HepG2 (cell line): ENCODE measurements around the gene CDC20B. TPM values are rescaled to one million over a fixed set of nuclear protein-coding genes. Genes with fewer than 3 reads are reported as not detected.

Experiments
- ATAC-seq: fragments of 200-7000 bp; cut with Tn5 transposase; 3 replicates; pipeline ENCODE4 v1.9.1; 2020; ENCODE audit warnings: mild to moderate bottlenecking, moderate library complexity
- BruUV-seq: library from RNA; stranded (reverse); fragments of 400-500 nt; replicated peaks from 2 replicates; lab custom pipeline; 2021; lab: Mats Ljungman, UMichigan
- CTCF ChIA-PET: fragments of 300-600 bp; formaldehyde crosslinking; extraction: SDS; loops from one replicate; lab custom pipeline; 2021; ENCODE audit warnings: low total read pairs, inconsistent platforms, low intra/inter-chr PET ratio; lab: Yijun Ruan, JAX
- POLR2A ChIA-PET: fragments of 350-600 bp; sonication (Branson Sonifier 250); formaldehyde crosslinking; loops from one replicate; lab custom pipeline; 2020; ENCODE audit warnings: antibody characterized with exemption, inconsistent platforms; lab: Yijun Ruan, JAX
- DNase-seq: peaks from one replicate; pipeline ENCODE4 v3.0.0-alpha.2; 2015; ENCODE audit warnings: low spot score
- FAIRE-seq: peaks from 3 replicates; lab custom pipeline; 2011; peaks lifted over from hg19 to GRCh38; lab: Jason Lieb, UNC
- H2AFZ ChIP-seq: one replicate; pipeline ENCODE4 v1.6.1; 2011; ENCODE audit warnings: low read length, inconsistent platforms
- H3K27ac ChIP-seq: fragments of 300-600 bp; 3 replicates; pipeline ENCODE4 v1.8.0; 2011; ENCODE audit warnings: mixed run types, mild to moderate bottlenecking, mixed read lengths, low read length, inconsistent platforms; ENCODE audit not compliant: insufficient read depth; ENCODE audit errors: extremely low read length
- H3K27me3 ChIP-seq, 2 experiments: fragments of 200-600 bp in 1 of 2; 2 replicates in 1 of 2; 3 replicates in 1 of 2; pipeline versions ENCODE4 v1.6.0 to v1.8.0; 2011; ENCODE audit warnings: low read length in 2 of 2, mild to moderate bottlenecking in 2 of 2, moderate library complexity in 2 of 2, inconsistent platforms in 1 of 2; ENCODE audit not compliant: insufficient read depth in 2 of 2, control insufficient read depth in 1 of 2
- H3K36me3 ChIP-seq, 2 experiments: fragments of 200-600 bp in 1 of 2; replicated peaks in 1 of 2; 2 replicates in 1 of 2; 3 replicates in 1 of 2; pipeline versions ENCODE4 v1.5.1 to v1.8.0; 2011; ENCODE audit warnings: low read length in 2 of 2, inconsistent platforms in 1 of 2; ENCODE audit not compliant: insufficient read depth in 2 of 2, control insufficient read depth in 1 of 2
- H3K4me1 ChIP-seq: 2 replicates; pipeline ENCODE4 v1.5.1; 2012; ENCODE audit warnings: low read length, inconsistent platforms; ENCODE audit not compliant: insufficient read depth
- H3K4me2 ChIP-seq: 2 replicates; pipeline ENCODE4 v1.6.0; 2011; ENCODE audit warnings: low read depth, low read length, inconsistent platforms
- H3K4me3 ChIP-seq, 3 experiments: fragments of 200-600 bp in 1 of 3; sonication (generic), shearing (Covaris generic) in 1 of 3; replicated peaks in 1 of 3; 2 replicates each; pipeline ENCODE4 v1.5.1; 2011 to 2016; ENCODE audit warnings: low read length in 3 of 3, inconsistent platforms in 2 of 3, low read depth in 2 of 3, mild to moderate bottlenecking in 2 of 3, control low read depth in 1 of 3, mixed read lengths in 1 of 3; ENCODE audit not compliant: insufficient read depth in 1 of 3
- H3K79me2 ChIP-seq: one replicate; pipeline ENCODE4 v1.6.1; 2011; ENCODE audit warnings: low read length, inconsistent platforms; ENCODE audit not compliant: insufficient read depth
- H3K9ac ChIP-seq: 2 replicates; pipeline ENCODE4 v1.6.0; 2011; ENCODE audit warnings: mild to moderate bottlenecking, low read depth, low read length, inconsistent platforms; ENCODE audit not compliant: insufficient read depth
- H3K9me3 ChIP-seq: 2 replicates; pipeline ENCODE4 v1.5.1; 2012; ENCODE audit warnings: mild to moderate bottlenecking, low read length
- H4K20me1 ChIP-seq: 2 replicates; pipeline ENCODE4 v1.6.0; 2011; ENCODE audit warnings: inconsistent platforms, mild to moderate bottlenecking, low read length, moderate library complexity; ENCODE audit not compliant: insufficient read depth
- AHDC1 ChIP-seq: sonication (generic); formaldehyde crosslinking; IDR thresholded peaks from 2 replicates; pipeline ENCODE4 v1.5.1; 2020; ENCODE audit warnings: mild to moderate bottlenecking, missing genetic modification reagents, borderline replicate concordance
- FIP1L1 ChIP-seq: fragments of 200-400 bp; formaldehyde crosslinking; IDR thresholded peaks from 2 replicates; pipeline ENCODE4 v1.6.1; 2018; ENCODE audit warnings: low read depth, mild to moderate bottlenecking, low read length, moderate library complexity, borderline replicate concordance; ENCODE audit not compliant: insufficient read depth
- HMG20A ChIP-seq: IDR thresholded peaks from 2 replicates; pipeline ENCODE4 v1.6.1; 2016; ENCODE audit warnings: borderline replicate concordance
- MED13 ChIP-seq: sonication (generic); formaldehyde crosslinking; IDR thresholded peaks from 2 replicates; pipeline ENCODE4 v1.5.0; 2020; ENCODE audit warnings: missing genetic modification reagents
- MTA3 ChIP-seq: sonication (generic); formaldehyde crosslinking; IDR thresholded peaks from 2 replicates; pipeline ENCODE4 v1.4.0; 2020; ENCODE audit warnings: missing genetic modification reagents
- NBN ChIP-seq: fragments of 450-650 bp; conservative IDR thresholded peaks from 2 replicates; pipeline ENCODE4 v1.6.1; 2017
- NCOA2 ChIP-seq: sonication (generic); formaldehyde crosslinking; IDR thresholded peaks from 2 replicates; pipeline ENCODE4 v1.8.0; 2022; ENCODE audit warnings: inconsistent platforms
- TEAD2 ChIP-seq: sonication (generic); formaldehyde crosslinking; IDR thresholded peaks from 2 replicates; pipeline ENCODE4 v1.9.0; 2021; ENCODE audit warnings: missing genetic modification reagents
- U2AF1 ChIP-seq: fragments of 200-400 bp; formaldehyde crosslinking; optimal IDR thresholded peaks from 2 replicates; pipeline ENCODE3; 2017; ENCODE audit warnings: mild to moderate bottlenecking, low read depth, low read length
- ZIK1 ChIP-seq: sonication (generic); formaldehyde crosslinking; IDR thresholded peaks from 2 replicates; pipeline ENCODE4 v1.5.0; 2020; ENCODE audit warnings: mild to moderate bottlenecking, low read depth, missing genetic modification reagents, borderline replicate concordance
- ZNF713 ChIP-seq: sonication (generic); formaldehyde crosslinking; IDR thresholded peaks from 2 replicates; pipeline ENCODE4 v1.4.0; 2020; ENCODE audit warnings: mild to moderate bottlenecking, missing genetic modification reagents
- WGBS: methylation state at CpG from one replicate; pipeline ENCODE4 v1.1.6; 2017; ENCODE audit warnings: low lambda C conversion rate; 5-methylcytosine and 5-hydroxymethylcytosine counted together
- in situ Hi-C: cut with HindIII; loops from 2 replicates; pipeline ENCODE4 v1.10.0; 2017; ENCODE audit warnings: low pct_unique_long_range_greater_than_20kb; ENCODE audit not compliant: extremely low pct_ligation_motif_present
- intact Hi-C: fragments of 100-400 bp; cut with micrococcal nuclease; formaldehyde crosslinking; loops from one replicate; pipeline ENCODE4 v1.10.0; 2022; ENCODE audit not compliant: unreplicated experiment
- polyA plus RNA-seq, 8 experiments: library from polyadenylated mRNA; depleted of rRNA in 3 of 8; stranded (reverse) in 7 of 8; unstranded in 1 of 8; fragments of >200 nt; fragmentation: Illumina TruSeq in 4 of 8; extraction: Trizol in 4 of 8; gene quantifications; 2 replicates each; pipeline versions ENCODE4 v1.2.1 to v1.2.3, GENCODE V29; 2011 to 2016; ENCODE audit warnings: low read depth in 4 of 8, missing spikeins in 1 of 8, mixed read lengths in 1 of 8; ENCODE audit not compliant: insufficient read depth in 1 of 8
- total RNA-seq, 5 experiments: library from RNA; depleted of rRNA; stranded (reverse); fragments of >200 nt; fragmentation: Illumina TruSeq; extraction: Trizol; gene quantifications; 2 replicates each; pipeline ENCODE4 v1.2.3, GENCODE V29; 2016; ENCODE audit warnings: low read depth in 1 of 5

The CDC20B gene
- total and polyA plus RNA-seq, 2 of the 13 experiments (the other 11 are each of a cell fraction or from before 2014, with no cell fraction given) = not detected

DNA sequence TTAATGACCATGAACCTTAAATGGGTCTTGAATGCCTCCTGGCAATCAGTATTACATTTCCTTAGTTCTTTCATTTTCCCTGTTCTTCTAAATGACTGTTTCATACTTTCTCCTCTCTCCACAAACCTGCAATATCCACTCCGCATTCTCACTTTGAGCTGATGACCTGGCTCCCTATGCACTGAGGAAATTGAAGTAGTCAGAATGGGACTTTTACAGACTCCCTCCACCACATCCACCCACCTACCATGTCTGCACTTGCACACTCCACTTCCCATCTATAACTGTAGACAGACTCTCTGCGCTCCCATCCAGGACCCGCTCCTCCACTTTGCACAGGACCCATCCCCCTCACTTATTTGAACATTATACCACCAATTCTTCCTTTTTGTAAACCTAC is 106.7 kb downstream of the CDC20B start (continued):
- TF ChIP-seq ZNF713 (CRISPR knock-in tag) = no peak

DNA sequence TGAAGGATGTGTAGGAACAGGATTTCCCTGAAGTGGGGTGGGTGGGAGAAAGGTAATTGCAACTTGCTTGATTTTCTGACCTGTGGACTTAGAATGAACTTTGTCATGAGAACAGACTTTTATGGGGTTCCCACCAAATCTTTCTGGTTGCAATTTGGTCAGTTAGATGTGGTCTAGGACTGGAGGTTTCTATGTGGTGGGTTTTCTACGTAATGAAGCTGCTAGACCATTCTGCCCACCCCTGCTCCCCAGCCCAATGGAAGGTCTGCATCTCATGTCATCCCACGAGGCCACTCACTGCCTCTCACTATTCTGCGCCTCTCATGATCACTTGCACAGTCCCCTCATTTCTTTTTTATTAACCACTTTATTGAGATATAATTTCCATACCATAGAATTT is 108.5 kb downstream of the CDC20B start:
- 1% methylated on average over 3 of the region's 3 CpGs for WGBS
- ChIA-PET POLR2A (no interaction called here), CTCF (no interaction called here)
- no peak overlapping the region for H3K27ac ChIP-seq
- H3K9ac ChIP-seq = no peak overlapping the region
- ATAC-seq (no peak), FAIRE-seq (no peak), DNase-seq (no peak)
- no peaks in the 10 kb centered on the region for H4K20me1 ChIP-seq
- H3K4me1 ChIP-seq = no peaks in the 10 kb centered on the region
- no TSS peak for BruUV-seq
- TF ChIP-seq U2AF1 = no peak
- no peaks in the 10 kb centered on the region for H3K79me2 ChIP-seq
- H2AFZ ChIP-seq = no peak overlapping the region
- no peak overlapping the region for H3K4me2 ChIP-seq
- H3K4me3 ChIP-seq = no peak overlapping the region
- intact Hi-C loops = loop anchor here (5.0 kb wide), 1 partner anchor 48 kb away; no protein-coding TSS in a partner anchor
- no peaks in the 10 kb centered on the region for H3K36me3 ChIP-seq
- no peaks in the 10 kb centered on the region for H3K9me3 ChIP-seq
- in situ Hi-C loops = no loop called here
- H3K27me3 ChIP-seq = no peaks in the 10 kb centered on the region

GRCh38 chr5:55063899-55064298 is 109.1 kb downstream of the CDC20B start:
- no peak for FAIRE-seq
- no peak overlapping the region for H3K4me2 ChIP-seq
- no peak overlapping the region for H3K9ac ChIP-seq
- no peak overlapping the region for H2AFZ ChIP-seq
- no peaks in the 10 kb centered on the region for H3K79me2 ChIP-seq
- no peak for TF ChIP-seq AHDC1
- TF ChIP-seq MTA3 (CRISPR knock-in tag) = no peak
- TF ChIP-seq HMG20A (CRISPR knock-in tag) = no peak
- TF ChIP-seq FIP1L1 = no peak
- no peak for TF ChIP-seq ZIK1 (CRISPR knock-in tag)
- no peak for TF ChIP-seq NBN
- TF ChIP-seq MED13 (CRISPR knock-in tag) = no peak
- no peak for TF ChIP-seq TEAD2 (CRISPR knock-in tag)
- TF ChIP-seq NCOA2 (CRISPR knock-in tag) = no peak
- TF ChIP-seq, all 625 proteins: peak for 0
- WGBS = 3% methylated on average over 2 of the region's 2 CpGs
- Histone ChIP-seq H3K4me1 (no peaks in the 10 kb centered on the region), H3K4me3 (no peak overlapping the region), H3K36me3 (no peaks in the 10 kb centered on the region), H3K27ac (no peak overlapping the region), H3K9me3 (no peaks in the 10 kb centered on the region), H3K27me3 (no peaks in the 10 kb centered on the region), H4K20me1 (no peaks in the 10 kb centered on the region)
- intact Hi-C loops = loop anchor here (5.0 kb wide), 1 partner anchor 48 kb away; no protein-coding TSS in a partner anchor
- in situ Hi-C loops = no loop called here
- BruUV-seq = no TSS peak
- ChIA-PET CTCF (no interaction called here), POLR2A (no interaction called here)
- no peak for DNase-seq
- no peak for ATAC-seq
